Transverse colon (tissue), 4 donors: Measurements from ENCODE around the gene APOF. TPM values are rescaled to one million over a fixed set of nuclear protein-coding genes. Genes with fewer than 3 reads are reported as not detected.
"Not testable (repeated sequence)": the region's sequence is repeated elsewhere in the genome, so short reads cannot be mapped to it uniquely, and the experiment has no call there.

Experiments
- DNase-seq: peaks from one replicate; pipeline ENCODE4 v3.0.0-alpha.2; 2019
- H3K27ac ChIP-seq, 4 donors: fragments of 200-600 bp; sonication (generic); 2 replicates each; pipeline ENCODE4 v1.5.1; 2016 to 2018; ENCODE audit warnings: inconsistent platforms in 4 of 4
- H3K27me3 ChIP-seq: fragments of 200-600 bp; sonication (generic); 2 replicates; pipeline ENCODE4 v1.5.1; 2017; ENCODE audit warnings: inconsistent platforms
- H3K36me3 ChIP-seq, 4 donors: fragments of 200-600 bp; sonication (generic); 2 replicates each; pipeline ENCODE4 v1.5.1; 2017 to 2019; ENCODE audit warnings: inconsistent platforms in 4 of 4
- H3K4me1 ChIP-seq, 4 donors: fragments of 200-600 bp; sonication (generic); 2 replicates each; pipeline ENCODE4 v1.5.1; 2017 to 2020; ENCODE audit warnings: inconsistent platforms in 4 of 4
- H3K4me3 ChIP-seq, 4 donors: fragments of 200-600 bp; sonication (generic); 1 replicate in 1 of 4; 2 replicates in 3 of 4; pipeline versions ENCODE4 v1.5.1 to v1.6.1; 2017 to 2019; ENCODE audit warnings: inconsistent platforms in 4 of 4
- H3K9me3 ChIP-seq, 2 donors: fragments of 200-600 bp; sonication (generic); 2 replicates each; pipeline ENCODE4 v1.5.1; 2017 to 2019; ENCODE audit warnings: inconsistent platforms in 2 of 2
- CTCF ChIP-seq, 5 experiments: fragments of 200-600 bp in 3 of 5; fragments of 450-650 bp in 2 of 5; sonication (generic) in 3 of 5; IDR thresholded peaks; 1 replicate in 2 of 5; 2 replicates in 3 of 5; pipeline ENCODE4 v1.5.1; 2016 to 2017; ENCODE audit warnings: antibody characterized with exemption in 5 of 5, inconsistent platforms in 3 of 5, mild to moderate bottlenecking in 2 of 5, moderate library complexity in 1 of 5
- EP300 ChIP-seq: sonication (generic); formaldehyde crosslinking; IDR thresholded peaks from one replicate; pipeline ENCODE4 v1.6.1; 2017; ENCODE audit warnings: antibody characterized with exemption, low read depth
- POLR2A ChIP-seq: fragments of 450-650 bp; IDR thresholded peaks from one replicate; pipeline ENCODE4 v1.6.1; 2016; ENCODE audit warnings: antibody characterized with exemption, mild to moderate bottlenecking, moderate library complexity
- POLR2AphosphoS5 ChIP-seq, 3 donors: sonication (generic); formaldehyde crosslinking; IDR thresholded peaks; one replicate each; pipeline ENCODE4 v1.6.1; 2016; ENCODE audit warnings: antibody characterized with exemption in 3 of 3
- WGBS, 2 donors: methylation state at CpG; one replicate each; pipeline ENCODE4 v1.1.5; 2018; ENCODE audit warnings: low coverage in 1 of 2; 5-methylcytosine and 5-hydroxymethylcytosine counted together
- in situ Hi-C, 4 donors: fragments of 200-750 bp; cut with MboI; loops; one replicate each; pipeline versions ENCODE4 v1.15.0 to v1.15.1; 2017; ENCODE audit warnings: low sequenced_read_pairs in 3 of 4, low pct_ligation_motif_present in 1 of 4, low pct_unique_long_range_greater_than_20kb in 1 of 4
- intact Hi-C: fragments of 100-400 bp; cut with DNase I; formaldehyde crosslinking; loops from one replicate; pipeline ENCODE4 v1.15.1; 2023; ENCODE audit warnings: low total_unique reads
- total RNA-seq, 4 donors: library from RNA; depleted of rRNA; stranded (reverse); fragments of >200 nt; gene quantifications; one replicate each; pipeline ENCODE4 v1.1.0, GENCODE V29; 2016

The APOF gene
- total RNA-seq, 4 donors from 2014 or later: not detected

GRCh38 chr12:56326126-56326525, 36.5 kb downstream of the APOF start:
- DNase-seq: no peak
- no peak for TF ChIP-seq POLR2AphosphoS5 (IDR thresholded peaks at IDR 0.05)
- H3K4me1 ChIP-seq: no peaks in the 10 kb centered on the region
- H3K9me3 ChIP-seq: no peaks in the 10 kb centered on the region
- no peak overlapping the region for H3K27ac ChIP-seq
- intact Hi-C loops: no loop called here
- in situ Hi-C loops: loop anchor here in 1 of 4 donors (25.0 kb wide), 1 partner anchor 136 kb away; the partner anchor contains the start of genes MIP and SPRYD4
- no peak overlapping the region for H3K4me3 ChIP-seq
- WGBS, 2 donors: 92 to 100% methylated on average over 1 to 8 of the region's 8 CpGs
- peaks cover 0 to 51% (median 18%) of the 10 kb centered on the region in 4 donors for H3K36me3 ChIP-seq
- no peaks in the 10 kb centered on the region for H3K27me3 ChIP-seq

- no peaks in the 10 kb centered on the region for H3K9me3 ChIP-seq
- peaks cover 0 to 51% (median 24%) of the 10 kb centered on the region in 4 donors for H3K36me3 ChIP-seq
- TF ChIP-seq POLR2A (no peak), CTCF (IDR thresholded peaks at IDR 0.05) (no peak), POLR2AphosphoS5 (IDR thresholded peaks at IDR 0.05) (no peak), EP300 (no peak)
- no peak for DNase-seq
- no peak overlapping the region for H3K27ac ChIP-seq
- H3K27me3 ChIP-seq: no peaks in the 10 kb centered on the region
- H3K4me1 ChIP-seq: no peaks in the 10 kb centered on the region
- intact Hi-C loops (no loop called here), in situ Hi-C loops (no loop called here)
- 95 to 100% methylated on average over 5 to 6 of the region's 6 CpGs for whole genome bisulfite sequencing, 2 donors
- no peak overlapping the region for H3K4me3 ChIP-seq
Measured at GRCh38 chr12:56324206-56324605, 38.5 kb downstream of the APOF start.

- H3K9me3 ChIP-seq, H3K27ac ChIP-seq, H3K4me1 ChIP-seq, intact Hi-C loops, DNase-seq, H3K27me3 ChIP-seq, H3K4me3 ChIP-seq, in situ Hi-C loops: not testable (repeated sequence)
- peaks cover 0 to 52% (median 21%) of the 10 kb centered on the region in 4 donors for H3K36me3 ChIP-seq
- WGBS, 2 donors: 93% methylated on average over 8 of the region's 8 CpGs; no CpG with 5 or more reads in 1 of the 2 donors
Measured at GRCh38 chr12:56321610-56322009, 41.0 kb downstream of the APOF start.

GRCh38 chr12:56321027-56321426, 41.6 kb downstream of the APOF start:
- Histone ChIP-seq H3K27me3 (no peaks in the 10 kb centered on the region), H3K9me3 (no peaks in the 10 kb centered on the region), H3K4me3 (no peak overlapping the region), H3K36me3 (peaks cover 0 to 52% (median 18%) of the 10 kb centered on the region in 4 donors), H3K4me1 (peaks cover 5 to 6% (median 5%) of the 10 kb centered on the region in 4 donors), H3K27ac (no peak overlapping the region)
- TF ChIP-seq POLR2AphosphoS5 (IDR thresholded peaks at IDR 0.05): no peak
- TF ChIP-seq POLR2A: no peak
- TF ChIP-seq CTCF (IDR thresholded peaks at IDR 0.05): no peak
- TF ChIP-seq EP300: no peak
- in situ Hi-C loops (no loop called here), intact Hi-C loops (no loop called here)
- 82% methylated on average over 2 of the region's 2 CpGs; no CpG with 5 or more reads in 1 of the 2 donors for whole genome bisulfite sequencing, 2 donors
- DNase-seq: no peak

- H3K4me1 ChIP-seq: peaks cover 13 to 17% (median 16%) of the 10 kb centered on the region in 4 donors
- H3K27me3 ChIP-seq: no peaks in the 10 kb centered on the region
- intact Hi-C loops: no loop called here
- H3K27ac ChIP-seq: no peak overlapping the region
- WGBS, 2 donors: 85% methylated on average over 3 of the region's 3 CpGs; no CpG with 5 or more reads in 1 of the 2 donors
- no peak for DNase-seq
- in situ Hi-C loops: loop anchor here in 1 of 4 donors (10.0 kb wide), 1 partner anchor 147 kb away; the partner anchor contains the start of gene SPRYD4
- H3K9me3 ChIP-seq: no peaks in the 10 kb centered on the region
- TF ChIP-seq POLR2AphosphoS5 (IDR thresholded peaks at IDR 0.05): no peak
- TF ChIP-seq EP300: no peak
- no peak for TF ChIP-seq CTCF (IDR thresholded peaks at IDR 0.05)
- no peak for TF ChIP-seq POLR2A
- no peak overlapping the region for H3K4me3 ChIP-seq
- peaks cover 0 to 30% (median 3%) of the 10 kb centered on the region in 4 donors for H3K36me3 ChIP-seq
Measured at GRCh38 chr12:56317675-56318074, 45.0 kb downstream of the APOF start.
